ENCODE results near the gene MVK.

DNA sequence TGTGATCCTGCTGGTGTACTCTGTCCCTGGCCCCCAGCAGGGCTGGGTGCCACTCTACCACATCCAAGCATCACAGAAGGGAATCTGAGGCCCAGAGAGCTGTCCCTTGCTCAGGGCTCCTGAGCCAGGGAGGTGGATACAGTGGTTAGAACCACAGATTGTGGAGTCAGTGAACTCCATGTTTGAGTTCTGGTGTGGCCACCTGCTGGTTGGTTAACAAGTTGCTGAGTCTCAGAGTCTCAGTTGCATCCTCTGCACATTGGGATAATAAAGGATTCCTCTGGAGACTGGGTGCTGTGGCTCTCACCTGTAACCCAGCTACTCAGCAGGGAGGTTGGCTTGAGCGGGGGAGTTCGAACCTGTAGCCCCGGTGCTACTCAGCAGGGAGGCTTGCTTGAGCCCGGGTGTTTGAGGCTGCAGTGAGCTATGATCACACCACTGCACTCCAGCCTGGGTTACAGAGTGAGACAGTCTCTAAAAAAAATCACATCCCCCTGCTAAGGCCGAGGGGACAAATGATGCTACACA lies 39.4 kb downstream of the MVK start:
- TF ChIP-seq CTCF (IDR thresholded peaks at IDR 0.05; ENCODE audit: low read length) (peak; percentile 23; the same call in 1 of the 2 replicates), EZH2 (IDR thresholded peaks at IDR 0.05; ENCODE audit: borderline replicate concordance, low read length) (no peak)

All from OCI-LY1 (cell line).